ENCODE measurements around the gene STAC3.

STAC3 gene

GRCh38 chr12:57195611-57196371, 55.2 kb downstream of the STAC3 start:
- Histone ChIP-seq H3K4me1 (ENCODE audit: insufficient read depth, low read length) (no peaks in the 10 kb centered on the region), H3K9me3 (ENCODE audit: control insufficient read depth, insufficient read depth, low read length) (no peaks in the 10 kb centered on the region), H3K36me3 (ENCODE audit: insufficient read depth, low read length) (peaks cover 29% of the 10 kb centered on the region), H3K9ac (ENCODE audit: low read depth, low read length) (no peak overlapping the region)

- H3K36me3 ChIP-seq (ENCODE audit: insufficient read depth, low read length), result peaks cover 31% of the 10 kb centered on the region
- no peaks in the 10 kb centered on the region for H3K4me1 ChIP-seq (ENCODE audit: insufficient read depth, low read length)
These were observed 55.8 kb downstream of the STAC3 start for GRCh38 chr12:57195186-57195585.

GRCh38 chr12:57194253-57194652, 56.7 kb downstream of the STAC3 start:
- no peak overlapping the region for H3K9ac ChIP-seq (ENCODE audit: low read depth, low read length)
- H3K36me3 ChIP-seq (ENCODE audit: insufficient read depth, low read length), result peaks cover 35% of the 10 kb centered on the region
- no peaks in the 10 kb centered on the region for H3K9me3 ChIP-seq (ENCODE audit: control insufficient read depth, insufficient read depth, low read length)
- no peaks in the 10 kb centered on the region for H3K4me1 ChIP-seq (ENCODE audit: insufficient read depth, low read length)

More at GRCh38 chr12:57195186-57195585, 55.8 kb downstream of the STAC3 start:
- H3K9ac ChIP-seq (ENCODE audit: low read depth, low read length), result no peak overlapping the region
- no peaks in the 10 kb centered on the region for H3K9me3 ChIP-seq (ENCODE audit: control insufficient read depth, insufficient read depth, low read length)

GRCh38 chr12:57193706-57194245, 57.2 kb downstream of the STAC3 start:
- peaks cover 37% of the 10 kb centered on the region for H3K36me3 ChIP-seq (ENCODE audit: insufficient read depth, low read length)
- no peaks in the 10 kb centered on the region for H3K9me3 ChIP-seq (ENCODE audit: control insufficient read depth, insufficient read depth, low read length)
- H3K4me1 ChIP-seq (ENCODE audit: insufficient read depth, low read length), result no peaks in the 10 kb centered on the region
- H3K9ac ChIP-seq (ENCODE audit: low read depth, low read length), result no peak overlapping the region

Measured in ES-I3 (cell line).